Measurements from ENCODE around the gene ALDH8A1. TPM values are rescaled to one million over a fixed set of nuclear protein-coding genes. Genes with fewer than 3 reads are reported as not detected.
A peak's percentile ranks its signal among the peaks of the same experiment; 100 is the strongest.

The ALDH8A1 gene
- total and polyA plus RNA-seq, 9 donors, result 0.41 to 2.2 (median 0.65) TPM

GRCh38 chr6:134954272-134955000 is 4.5 kb upstream of the ALDH8A1 start:
- H3K4me1 ChIP-seq (ENCODE audit: control insufficient read depth, insufficient read depth, low read length), result no peaks in the 10 kb centered on the region
- no peak overlapping the region for H3K4me3 ChIP-seq (ENCODE audit: low read length)
- peaks cover 6% of the 10 kb centered on the region for H3K36me3 ChIP-seq (ENCODE audit: control insufficient read depth, insufficient read depth, low read length)
- WGBS (ENCODE audit: insufficient coverage), result no CpG with 5 or more reads among the region's 4 CpGs
- no peaks in the 10 kb centered on the region for H3K27me3 ChIP-seq (ENCODE audit: control insufficient read depth, insufficient read depth, low read length)
- no peak overlapping the region for H3K27ac ChIP-seq (ENCODE audit: low read length)
- DNase-seq, result no peak
- H3K9me3 ChIP-seq (replicated peaks; ENCODE audit: control insufficient read depth, low read depth, low read length), result peaks cover 2% of the 10 kb centered on the region

GRCh38 chr6:134951494-134952263 is 1.8 kb upstream of the ALDH8A1 start:
- H3K36me3 ChIP-seq (ENCODE audit: control insufficient read depth, insufficient read depth, low read length), result no peaks in the 10 kb centered on the region
- no peaks in the 10 kb centered on the region for H3K27me3 ChIP-seq (ENCODE audit: control insufficient read depth, insufficient read depth, low read length)
- H3K4me3 ChIP-seq (ENCODE audit: low read length), result no peak overlapping the region
- H3K27ac ChIP-seq (ENCODE audit: low read length), result no peak overlapping the region
- no peaks in the 10 kb centered on the region for H3K9me3 ChIP-seq (replicated peaks; ENCODE audit: control insufficient read depth, low read depth, low read length)
- no peaks in the 10 kb centered on the region for H3K4me1 ChIP-seq (ENCODE audit: control insufficient read depth, insufficient read depth, low read length)
- 90% methylated on average over 9 of the region's 13 CpGs for WGBS (ENCODE audit: insufficient coverage)
- no peak for DNase-seq

GRCh38 chr6:134950482-134950881 is 581 bp upstream of the ALDH8A1 start:
- H3K9me3 ChIP-seq (replicated peaks; ENCODE audit: control insufficient read depth, low read depth, low read length), result no peaks in the 10 kb centered on the region
- WGBS (ENCODE audit: insufficient coverage), result 48% methylated on average over 2 of the region's 2 CpGs
- no peaks in the 10 kb centered on the region for H3K27me3 ChIP-seq (ENCODE audit: control insufficient read depth, insufficient read depth, low read length)
- no peak overlapping the region for H3K4me3 ChIP-seq (ENCODE audit: low read length)
- no peaks in the 10 kb centered on the region for H3K4me1 ChIP-seq (ENCODE audit: control insufficient read depth, insufficient read depth, low read length)
- H3K27ac ChIP-seq (ENCODE audit: low read length), result no peak overlapping the region
- no peaks in the 10 kb centered on the region for H3K36me3 ChIP-seq (ENCODE audit: control insufficient read depth, insufficient read depth, low read length)
- no peak for DNase-seq

DNA sequence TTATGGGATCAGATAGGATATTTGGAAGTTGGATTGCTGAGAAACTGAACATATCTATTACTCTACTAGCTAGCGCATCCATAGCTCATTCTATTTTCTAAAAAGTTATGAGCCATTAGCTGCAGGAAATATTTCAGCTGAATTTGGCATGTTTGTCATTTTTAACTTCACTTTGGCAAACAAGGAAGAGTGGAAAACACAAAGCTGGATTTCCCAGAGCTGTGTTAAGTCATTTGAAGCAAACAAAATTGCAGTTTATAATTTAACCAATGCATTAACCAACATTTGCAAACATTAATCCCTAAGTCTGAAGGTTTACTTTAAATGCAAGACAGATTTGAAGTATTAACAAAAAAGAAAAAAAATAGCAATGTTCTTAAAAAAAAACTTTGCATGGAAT is 1.2 kb downstream of the ALDH8A1 start:
- Histone ChIP-seq H3K27ac (ENCODE audit: low read length) (no peak overlapping the region), H3K9me3 (replicated peaks; ENCODE audit: control insufficient read depth, low read depth, low read length) (no peaks in the 10 kb centered on the region), H3K36me3 (ENCODE audit: control insufficient read depth, insufficient read depth, low read length) (no peaks in the 10 kb centered on the region), H3K4me1 (ENCODE audit: control insufficient read depth, insufficient read depth, low read length) (no peaks in the 10 kb centered on the region), H3K4me3 (ENCODE audit: low read length) (no peak overlapping the region), H3K27me3 (ENCODE audit: control insufficient read depth, insufficient read depth, low read length) (no peaks in the 10 kb centered on the region)
- WGBS (ENCODE audit: insufficient coverage), result no CpG with 5 or more reads among the region's 1 CpG
- peak; percentile 53 for DNase-seq

DNA sequence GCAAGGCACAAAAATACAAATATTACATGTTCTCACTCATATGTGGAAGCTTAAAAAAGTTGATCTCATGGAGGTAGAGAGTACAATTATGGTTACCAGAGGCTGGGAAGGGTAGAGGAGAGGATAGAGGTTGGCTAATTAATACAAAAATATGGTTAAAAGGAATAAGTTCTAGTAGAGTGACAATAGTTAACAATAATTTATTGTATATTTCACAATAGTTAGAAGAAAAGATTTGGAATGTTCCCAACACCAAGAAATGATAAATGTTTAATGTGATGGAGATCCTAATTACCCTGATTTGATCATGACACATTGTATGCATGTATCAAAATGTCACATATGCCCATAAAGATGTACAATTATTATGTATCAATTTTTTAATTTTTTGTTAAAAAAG is 1.8 kb downstream of the ALDH8A1 start:
- Histone ChIP-seq H3K4me1 (ENCODE audit: control insufficient read depth, insufficient read depth, low read length) (no peaks in the 10 kb centered on the region), H3K9me3 (replicated peaks; ENCODE audit: control insufficient read depth, low read depth, low read length) (no peaks in the 10 kb centered on the region), H3K27ac (ENCODE audit: low read length) (no peak overlapping the region), H3K27me3 (ENCODE audit: control insufficient read depth, insufficient read depth, low read length) (no peaks in the 10 kb centered on the region), H3K4me3 (ENCODE audit: low read length) (no peak overlapping the region), H3K36me3 (ENCODE audit: control insufficient read depth, insufficient read depth, low read length) (no peaks in the 10 kb centered on the region)
- DNase-seq, result no peak

DNA sequence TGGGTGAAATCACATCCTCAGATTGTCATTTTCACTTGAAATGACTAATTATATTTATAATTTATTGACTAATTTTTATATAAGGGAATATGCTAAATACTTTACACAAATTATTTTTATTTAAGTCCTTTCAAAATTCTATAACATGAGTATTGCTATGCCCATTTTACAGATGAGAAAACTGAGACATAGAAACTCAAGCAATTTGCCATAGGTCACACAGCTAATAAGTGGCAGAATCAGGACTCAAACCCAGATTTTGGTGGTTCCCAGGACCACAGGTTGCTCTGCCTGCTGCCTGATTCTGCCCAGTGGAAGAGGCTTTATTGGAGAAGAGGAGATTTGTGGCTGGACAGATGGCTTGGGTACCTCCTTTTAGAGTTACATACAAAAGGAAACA is 4.9 kb downstream of the ALDH8A1 start:
- Histone ChIP-seq H3K27ac (ENCODE audit: low read length) (no peak overlapping the region), H3K4me1 (ENCODE audit: control insufficient read depth, insufficient read depth, low read length) (no peaks in the 10 kb centered on the region), H3K4me3 (ENCODE audit: low read length) (no peak overlapping the region), H3K27me3 (ENCODE audit: control insufficient read depth, insufficient read depth, low read length) (no peaks in the 10 kb centered on the region), H3K36me3 (ENCODE audit: control insufficient read depth, insufficient read depth, low read length) (no peaks in the 10 kb centered on the region), H3K9me3 (replicated peaks; ENCODE audit: control insufficient read depth, low read depth, low read length) (no peaks in the 10 kb centered on the region)
- no peak for DNase-seq

DNA sequence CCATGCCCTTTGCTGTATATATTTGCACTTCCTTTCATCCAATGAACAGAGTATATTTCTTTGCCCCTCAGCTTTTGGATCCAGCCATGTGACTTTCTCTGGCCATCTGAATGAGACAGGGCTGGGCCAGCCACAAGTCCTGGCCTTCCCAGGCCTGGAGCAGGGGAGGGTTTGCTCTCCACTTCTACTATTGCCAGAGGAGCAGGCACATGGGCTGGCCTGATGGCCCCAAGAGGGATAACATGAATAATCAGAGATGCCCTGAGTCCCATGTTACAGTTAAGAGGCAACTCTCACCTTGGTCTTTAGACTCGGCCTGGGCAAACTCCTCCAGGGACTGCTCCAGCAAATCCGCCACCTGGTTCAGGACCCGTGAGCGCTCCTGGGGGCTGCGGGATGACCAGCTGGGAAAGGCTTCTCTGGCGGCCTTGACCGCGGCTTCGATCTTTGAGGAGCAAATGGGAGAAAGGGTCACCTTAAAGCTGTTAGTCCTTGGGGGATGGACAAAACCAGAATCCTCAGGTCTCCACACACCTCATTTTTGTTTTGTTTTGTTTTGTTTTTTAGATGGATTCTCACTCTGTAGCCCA is 6.3 kb downstream of the ALDH8A1 start:
- H3K27me3 ChIP-seq (ENCODE audit: control insufficient read depth, insufficient read depth, low read length), result no peaks in the 10 kb centered on the region
- H3K4me3 ChIP-seq (ENCODE audit: low read length), result no peak overlapping the region
- no peak overlapping the region for H3K27ac ChIP-seq (ENCODE audit: low read length)
- H3K36me3 ChIP-seq (ENCODE audit: control insufficient read depth, insufficient read depth, low read length), result no peaks in the 10 kb centered on the region
- WGBS (ENCODE audit: insufficient coverage), result 94% methylated on average over 4 of the region's 9 CpGs
- H3K4me1 ChIP-seq (ENCODE audit: control insufficient read depth, insufficient read depth, low read length), result no peaks in the 10 kb centered on the region
- H3K9me3 ChIP-seq (replicated peaks; ENCODE audit: control insufficient read depth, low read depth, low read length), result no peaks in the 10 kb centered on the region
- DNase-seq, result no peak

GRCh38 chr6:134938896-134939295 is 11.0 kb downstream of the ALDH8A1 start:
- H3K27me3 ChIP-seq (ENCODE audit: control insufficient read depth, insufficient read depth, low read length), result no peaks in the 10 kb centered on the region
- 57% methylated on average over 2 of the region's 5 CpGs for WGBS (ENCODE audit: insufficient coverage)
- H3K4me3 ChIP-seq (ENCODE audit: low read length), result no peak overlapping the region
- H3K4me1 ChIP-seq (ENCODE audit: control insufficient read depth, insufficient read depth, low read length), result peaks cover 5% of the 10 kb centered on the region
- H3K27ac ChIP-seq (ENCODE audit: low read length), result no peak overlapping the region
- H3K9me3 ChIP-seq (replicated peaks; ENCODE audit: control insufficient read depth, low read depth, low read length), result no peaks in the 10 kb centered on the region
- no peaks in the 10 kb centered on the region for H3K36me3 ChIP-seq (ENCODE audit: control insufficient read depth, insufficient read depth, low read length)
- no peak for DNase-seq

GRCh38 chr6:134937426-134937825 is 12.5 kb downstream of the ALDH8A1 start:
- no peaks in the 10 kb centered on the region for H3K9me3 ChIP-seq (replicated peaks; ENCODE audit: control insufficient read depth, low read depth, low read length)
- peak; percentile 13 for DNase-seq
- 0% methylated on average over 1 of the region's 5 CpGs for WGBS (ENCODE audit: insufficient coverage)
- no peak overlapping the region for H3K4me3 ChIP-seq (ENCODE audit: low read length)
- peak overlapping the region; percentile 17 for H3K27ac ChIP-seq (ENCODE audit: low read length)
- H3K27me3 ChIP-seq (ENCODE audit: control insufficient read depth, insufficient read depth, low read length), result no peaks in the 10 kb centered on the region
- H3K36me3 ChIP-seq (ENCODE audit: control insufficient read depth, insufficient read depth, low read length), result no peaks in the 10 kb centered on the region
- H3K4me1 ChIP-seq (ENCODE audit: control insufficient read depth, insufficient read depth, low read length), result peaks cover 5% of the 10 kb centered on the region

DNA sequence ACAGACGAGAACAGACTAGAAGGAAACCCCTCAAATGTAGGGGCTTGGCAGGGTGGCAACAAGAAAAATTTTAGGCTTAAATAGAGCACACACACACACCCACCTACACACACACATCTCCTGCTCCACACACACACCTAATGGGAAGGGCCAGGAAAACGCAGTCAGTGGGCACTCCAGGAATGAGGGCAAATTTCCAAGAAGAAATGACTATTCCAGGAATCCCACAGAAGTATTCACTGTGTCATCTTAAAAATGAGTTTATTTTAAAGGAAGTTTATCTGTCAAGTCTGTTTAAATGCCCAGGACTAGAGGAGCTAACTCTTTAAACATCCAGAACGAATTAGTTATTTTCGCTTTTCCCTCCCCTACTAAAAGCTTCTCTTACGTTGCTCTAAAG is 13.0 kb downstream of the ALDH8A1 start:
- Histone ChIP-seq H3K27ac (ENCODE audit: low read length) (no peak overlapping the region), H3K27me3 (ENCODE audit: control insufficient read depth, insufficient read depth, low read length) (no peaks in the 10 kb centered on the region), H3K36me3 (ENCODE audit: control insufficient read depth, insufficient read depth, low read length) (no peaks in the 10 kb centered on the region), H3K9me3 (replicated peaks; ENCODE audit: control insufficient read depth, low read depth, low read length) (no peaks in the 10 kb centered on the region), H3K4me3 (ENCODE audit: low read length) (no peak overlapping the region), H3K4me1 (ENCODE audit: control insufficient read depth, insufficient read depth, low read length) (peaks cover 5% of the 10 kb centered on the region)
- no CpG with 5 or more reads among the region's 5 CpGs for WGBS (ENCODE audit: insufficient coverage)
- peak; percentile 23 for DNase-seq
